Naive thymus-derived CD8-positive, alpha-beta T cell (primary cell): Measurements from ENCODE around the gene GPRIN1. TPM values are rescaled to one million over a fixed set of nuclear protein-coding genes. Genes with fewer than 3 reads are reported as not detected.

ENCODE experiments used
- ATAC-seq, 2 donors: fragments of 150-1000 bp; cut with Tn5 transposase in 1 of 2; sonication (Bioruptor Pico), chemical (Tn5 transposase) in 1 of 2; 1 replicate in 1 of 2; 2 replicates in 1 of 2; pipeline ENCODE4 v1.10.0; 2021; ENCODE audit warnings: mild to moderate bottlenecking in 2 of 2, moderate library complexity in 2 of 2
- POLR2A ChIA-PET: fragments of 350-600 bp; sonication (Branson Sonifier 250); formaldehyde crosslinking; loops from one replicate; lab custom pipeline; 2021; ENCODE audit warnings: antibody characterized with exemption; lab: Charles Lee
- DNase-seq, 10 donors: peaks; one replicate each; pipeline versions ENCODE4 v3.0.0 to v3.0.0-alpha.2; 2020 to 2022
- H3K27ac Mint-ChIP-seq, 10 donors: one replicate each; pipeline ENCODE4 v1.8.0; 2020 to 2022; ENCODE audit warnings: mild to moderate bottlenecking in 10 of 10, mixed read lengths in 10 of 10, moderate library complexity in 4 of 10, inconsistent platforms in 1 of 10
- H3K27me3 Mint-ChIP-seq, 5 donors: one replicate each; pipeline ENCODE4 v1.8.0; 2021 to 2022; ENCODE audit warnings: mixed read lengths in 5 of 5
- H3K36me3 Mint-ChIP-seq, 3 donors: one replicate each; pipeline ENCODE4 v1.8.0; 2020 to 2022; ENCODE audit warnings: mixed read lengths in 3 of 3, mild to moderate bottlenecking in 2 of 3, inconsistent platforms in 1 of 3
- H3K4me1 Mint-ChIP-seq, 4 donors: one replicate each; pipeline ENCODE4 v1.8.0; 2021 to 2022; ENCODE audit warnings: mixed read lengths in 4 of 4
- H3K4me3 Mint-ChIP-seq, 10 donors: one replicate each; pipeline ENCODE4 v1.8.0; 2020 to 2022; ENCODE audit warnings: mild to moderate bottlenecking in 10 of 10, mixed read lengths in 10 of 10, moderate library complexity in 6 of 10, inconsistent platforms in 1 of 10
- H3K9me3 Mint-ChIP-seq, 9 donors: one replicate each; pipeline ENCODE4 v1.8.0; 2020 to 2022; ENCODE audit warnings: mixed read lengths in 9 of 9, mild to moderate bottlenecking in 3 of 9, inconsistent platforms in 1 of 9, moderate library complexity in 1 of 9
- polyA plus RNA-seq, 3 donors: library from polyadenylated mRNA; unstranded; fragments of 300-500 nt; fragmentation: Illumina TruSeq; gene quantifications; one replicate each; pipeline ENCODE4 v1.2.3, GENCODE V29; 2021
- total RNA-seq, 8 experiments: library from RNA in 2 of 8; stranded (reverse) in 2 of 8; gene quantifications; one replicate each; pipeline ENCODE4 v1.2.3 and lab custom pipeline; 2021 to 2026

Gene GPRIN1
- total and polyA plus RNA-seq, 5 experiments from 2014 or later = 0.06 to 0.27 (median 0.11) TPM; not detected in 2

- no peak overlapping the region for H3K27ac Mint-ChIP-seq
Observed at GRCh38 chr5:176629317-176629852, 19.4 kb upstream of the GPRIN1 start.

GRCh38 chr5:176628406-176629228, 18.7 kb upstream of the GPRIN1 start:
- POLR2A ChIA-PET = interaction anchor here (1.3 kb wide), 1 partner anchor 19 kb away, joined by 3 read pairs; the partner anchor contains the start of gene TSPAN17
- H3K4me3 Mint-ChIP-seq = peak overlapping the region in 6 of 10 donors; percentile 38 to 68 (median 56)

More at GRCh38 chr5:176629317-176629852, 19.4 kb upstream of the GPRIN1 start:
- H3K36me3 Mint-ChIP-seq = no peaks in the 10 kb centered on the region
- POLR2A ChIA-PET = interaction anchor here (1.5 kb wide), 1 partner anchor 92 kb away, joined by 5 read pairs; the partner anchor contains the start of gene RNF44
- no peaks in the 10 kb centered on the region for H3K9me3 Mint-ChIP-seq
- H3K27me3 Mint-ChIP-seq = peaks cover 30 to 78% (median 58%) of the 10 kb centered on the region in 5 donors
- H3K4me3 Mint-ChIP-seq = peak overlapping the region in 9 of 10 donors; percentile 38 to 75 (median 56)
- H3K4me1 Mint-ChIP-seq = peaks cover 10 to 27% (median 22%) of the 10 kb centered on the region in 4 donors
- no peak for DNase-seq
- ATAC-seq = no peak

DNA sequence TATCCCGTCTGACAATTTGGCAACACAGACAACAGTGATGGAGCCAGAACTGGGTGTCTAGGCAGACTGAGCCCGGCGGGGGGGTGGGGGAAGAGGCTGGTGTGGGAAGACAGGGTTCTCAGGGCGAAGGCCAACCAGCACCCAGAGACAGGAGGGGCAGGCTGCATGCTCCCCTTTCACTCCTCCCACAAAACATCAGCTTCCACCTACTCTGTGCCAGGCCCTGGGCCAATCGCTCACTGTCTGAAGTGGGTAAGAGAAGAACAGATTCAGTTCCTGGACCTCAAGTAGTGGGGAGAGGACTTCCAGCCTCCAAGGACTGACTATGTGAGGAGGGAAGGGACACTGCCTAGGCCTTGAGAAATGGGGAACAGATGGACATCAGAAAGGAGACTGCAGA, 17.6 kb upstream of the GPRIN1 start:
- no peak for DNase-seq
- H3K4me3 Mint-ChIP-seq = peak overlapping the region in 2 of 10 donors; percentile 30
- POLR2A ChIA-PET = interaction anchor here (1.3 kb wide), 1 partner anchor 20 kb away, joined by 3 read pairs; the partner anchor contains the start of gene TSPAN17
- peaks cover 4 to 17% (median 17%) of the 10 kb centered on the region in 4 donors for H3K4me1 Mint-ChIP-seq
- H3K27ac Mint-ChIP-seq = no peak overlapping the region
- no peak for ATAC-seq
- H3K9me3 Mint-ChIP-seq = no peaks in the 10 kb centered on the region
- H3K27me3 Mint-ChIP-seq = peaks cover 20 to 76% (median 46%) of the 10 kb centered on the region in 5 donors
- H3K36me3 Mint-ChIP-seq = no peaks in the 10 kb centered on the region

More at GRCh38 chr5:176628406-176629228, 18.7 kb upstream of the GPRIN1 start:
- Mint-ChIP-seq H3K27ac (peak overlapping the region in 1 of 10 donors; percentile 78), H3K36me3 (no peaks in the 10 kb centered on the region), H3K27me3 (peaks cover 23 to 79% (median 53%) of the 10 kb centered on the region in 5 donors), H3K4me1 (peaks cover 6 to 19% (median 18%) of the 10 kb centered on the region in 4 donors), H3K9me3 (no peaks in the 10 kb centered on the region)
- ATAC-seq = no peak
- no peak for DNase-seq

GRCh38 chr5:176626876-176627236, 16.9 kb upstream of the GPRIN1 start:
- POLR2A ChIA-PET = interaction anchor here (0.5 kb wide), 1 partner anchor 55 kb away, joined by 3 read pairs; no protein-coding TSS in a partner anchor
- Mint-ChIP-seq H3K4me3 (no peak overlapping the region), H3K36me3 (no peaks in the 10 kb centered on the region), H3K27me3 (peaks cover 20 to 74% (median 46%) of the 10 kb centered on the region in 5 donors), H3K27ac (peak overlapping the region in 1 of 10 donors; percentile 30), H3K9me3 (no peaks in the 10 kb centered on the region), H3K4me1 (peaks cover 4 to 17% (median 17%) of the 10 kb centered on the region in 4 donors)
- no peak for DNase-seq
- no peak for ATAC-seq

- Mint-ChIP-seq H3K27me3 (peaks cover 16 to 73% (median 40%) of the 10 kb centered on the region in 5 donors), H3K36me3 (no peaks in the 10 kb centered on the region), H3K4me1 (peaks cover 4 to 17% (median 15%) of the 10 kb centered on the region in 4 donors), H3K27ac (no peak overlapping the region), H3K9me3 (no peaks in the 10 kb centered on the region), H3K4me3 (no peak overlapping the region)
- ATAC-seq (no peak), DNase-seq (no peak)
- POLR2A ChIA-PET = interaction anchor here (0.5 kb wide), 1 partner anchor 54 kb away, joined by 3 read pairs; no protein-coding TSS in a partner anchor
Observed at GRCh38 chr5:176625966-176626875, 16.3 kb upstream of the GPRIN1 start.

- Mint-ChIP-seq H3K27me3 (peaks cover 11 to 72% (median 34%) of the 10 kb centered on the region in 5 donors), H3K9me3 (no peaks in the 10 kb centered on the region), H3K27ac (no peak overlapping the region), H3K4me1 (peaks cover 2 to 14% (median 11%) of the 10 kb centered on the region in 4 donors), H3K36me3 (no peaks in the 10 kb centered on the region), H3K4me3 (no peak overlapping the region)
- ATAC-seq = no peak
- POLR2A ChIA-PET = no interaction called here
- DNase-seq = no peak
Observed at GRCh38 chr5:176625512-176625911, 15.6 kb upstream of the GPRIN1 start.

- no peaks in the 10 kb centered on the region for H3K36me3 Mint-ChIP-seq
- POLR2A ChIA-PET = no interaction called here
- H3K4me1 Mint-ChIP-seq = peaks cover 7 to 19% (median 15%) of the 10 kb centered on the region in 4 donors
- DNase-seq (no peak), ATAC-seq (no peak)
- no peak overlapping the region for H3K27ac Mint-ChIP-seq
- H3K27me3 Mint-ChIP-seq = peaks cover 16 to 74% (median 38%) of the 10 kb centered on the region in 5 donors
- no peaks in the 10 kb centered on the region for H3K9me3 Mint-ChIP-seq
- no peak overlapping the region for H3K4me3 Mint-ChIP-seq
Observed at GRCh38 chr5:176624938-176625337, 15.0 kb upstream of the GPRIN1 start.

DNA sequence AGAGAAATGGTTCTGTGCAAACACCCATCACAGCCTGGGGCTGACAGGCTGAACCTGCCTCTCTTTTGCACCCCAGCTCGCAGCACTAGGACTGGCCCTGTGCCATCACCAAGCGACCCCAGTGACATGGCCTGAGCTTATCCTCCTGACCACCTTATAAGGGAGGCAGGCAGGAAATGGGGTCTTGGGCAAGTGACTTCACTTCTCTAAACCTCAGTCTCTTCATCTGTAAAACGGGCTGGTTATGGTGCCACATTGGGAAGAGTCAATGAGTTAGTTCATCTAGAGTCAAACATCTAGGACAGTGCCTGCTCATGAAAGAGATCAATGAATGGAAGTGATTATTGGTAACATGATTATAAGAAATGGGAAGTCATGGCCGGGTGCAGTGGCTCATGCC, 14.2 kb upstream of the GPRIN1 start:
- peaks cover 7 to 27% (median 15%) of the 10 kb centered on the region in 4 donors for H3K4me1 Mint-ChIP-seq
- H3K36me3 Mint-ChIP-seq = no peaks in the 10 kb centered on the region
- POLR2A ChIA-PET = no interaction called here
- no peaks in the 10 kb centered on the region for H3K9me3 Mint-ChIP-seq
- no peak for DNase-seq
- no peak overlapping the region for H3K4me3 Mint-ChIP-seq
- H3K27ac Mint-ChIP-seq = no peak overlapping the region
- ATAC-seq = no peak
- peaks cover 16 to 74% (median 38%) of the 10 kb centered on the region in 5 donors for H3K27me3 Mint-ChIP-seq

DNA sequence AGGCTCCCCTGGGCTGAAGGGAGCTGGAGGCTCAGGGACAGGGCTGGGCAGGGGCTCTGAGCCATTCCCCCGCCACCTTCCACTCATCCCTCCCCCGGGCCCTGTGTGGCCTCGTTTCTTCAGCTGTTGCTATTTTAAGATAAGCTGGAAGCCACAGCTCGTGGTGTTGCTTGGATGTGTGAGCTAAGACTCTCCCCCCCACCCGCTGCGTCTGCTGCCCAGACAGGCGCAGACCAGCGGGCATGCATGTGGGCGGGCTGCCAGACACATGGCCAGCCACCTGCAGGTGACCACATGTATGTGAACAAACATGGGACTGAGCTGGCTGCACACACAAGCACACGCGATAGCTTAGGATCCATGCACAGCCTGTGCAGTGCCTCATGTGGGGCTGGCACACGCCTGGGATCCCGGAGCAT, 11.7 kb upstream of the GPRIN1 start:
- ATAC-seq = no peak
- H3K27ac Mint-ChIP-seq = no peak overlapping the region
- no peak for DNase-seq
- POLR2A ChIA-PET = no interaction called here
- H3K36me3 Mint-ChIP-seq = no peaks in the 10 kb centered on the region
- H3K9me3 Mint-ChIP-seq = no peaks in the 10 kb centered on the region
- H3K27me3 Mint-ChIP-seq = peaks cover 15 to 75% (median 35%) of the 10 kb centered on the region in 5 donors
- H3K4me1 Mint-ChIP-seq = peaks cover 7 to 22% (median 18%) of the 10 kb centered on the region in 4 donors
- peak overlapping the region in 1 of 10 donors; percentile 33 for H3K4me3 Mint-ChIP-seq

DNA sequence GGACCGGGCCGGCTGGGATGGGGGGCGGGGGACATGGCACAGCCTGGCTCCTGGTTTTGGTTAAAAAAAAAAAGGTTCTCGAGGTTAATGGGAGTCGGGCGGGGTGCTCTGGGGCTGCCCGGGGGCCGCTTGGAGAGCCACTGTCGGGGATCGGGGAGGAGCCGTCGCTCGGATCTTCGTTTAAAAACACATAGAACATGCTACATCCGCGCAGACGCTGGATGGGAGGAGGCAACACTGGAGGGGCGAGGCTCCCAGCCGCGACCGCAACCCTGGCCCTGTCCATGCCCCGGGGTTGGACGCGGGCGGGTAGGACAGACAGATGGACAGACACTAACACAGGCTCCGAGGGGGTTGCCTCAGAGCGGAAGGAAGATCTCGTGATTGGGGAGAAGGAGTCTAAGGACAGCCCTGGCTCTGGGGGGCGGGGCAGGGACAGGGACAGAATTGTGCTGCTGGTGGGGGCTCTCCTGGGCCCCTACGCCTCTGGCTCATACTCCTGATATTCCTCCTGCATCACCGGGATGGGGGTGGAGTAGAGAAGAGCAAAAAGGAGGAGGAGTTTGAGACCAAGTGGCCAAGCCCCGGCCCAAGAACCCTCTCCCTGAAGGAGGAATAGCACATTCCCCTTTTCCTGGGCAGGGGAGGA, 10.5 kb upstream of the GPRIN1 start:
- peak overlapping the region; percentile 68 to 91 (median 78) for H3K4me3 Mint-ChIP-seq
- no peaks in the 10 kb centered on the region for H3K36me3 Mint-ChIP-seq
- H3K4me1 Mint-ChIP-seq = peaks cover 7 to 22% (median 18%) of the 10 kb centered on the region in 4 donors
- peak overlapping the region in 3 of 10 donors; percentile 8 to 54 (median 43) for H3K27ac Mint-ChIP-seq
- peaks cover 11 to 79% (median 33%) of the 10 kb centered on the region in 5 donors for H3K27me3 Mint-ChIP-seq
- POLR2A ChIA-PET = interaction anchor here (0.7 kb wide), 1 partner anchor 157 kb away, joined by 3 read pairs; no protein-coding TSS in a partner anchor
- DNase-seq = peak in 1 of 10 donors; percentile 23
- peak; percentile 12 to 45 for ATAC-seq
- H3K9me3 Mint-ChIP-seq = no peaks in the 10 kb centered on the region

GRCh38 chr5:176619569-176620332, 9.8 kb upstream of the GPRIN1 start:
- POLR2A ChIA-PET = interaction anchor here (0.7 kb wide), 1 partner anchor 156 kb away, joined by 3 read pairs; no protein-coding TSS in a partner anchor
- no peaks in the 10 kb centered on the region for H3K9me3 Mint-ChIP-seq
- peaks cover 11 to 79% (median 33%) of the 10 kb centered on the region in 5 donors for H3K27me3 Mint-ChIP-seq
- no peak for ATAC-seq
- H3K36me3 Mint-ChIP-seq = no peaks in the 10 kb centered on the region
- peak overlapping the region; percentile 68 to 91 (median 78) for H3K4me3 Mint-ChIP-seq
- H3K27ac Mint-ChIP-seq = peak overlapping the region in 1 of 10 donors; percentile 43
- H3K4me1 Mint-ChIP-seq = peaks cover 7 to 22% (median 18%) of the 10 kb centered on the region in 4 donors
- no peak for DNase-seq
